Measurements from ENCODE around the gene NDUFS7. TPM values are rescaled to one million over a fixed set of nuclear protein-coding genes. Genes with fewer than 3 reads are reported as not detected.

The NDUFS7 gene
- total RNA-seq, 1 experiment from 2014 or later = 83.9 TPM

GRCh38 chr19:1355568-1356507 lies 27.9 kb upstream of the NDUFS7 start:
- H3K4me1 Mint-ChIP-seq = peaks cover 48 to 51% of the 10 kb centered on the region in 2 experiments
- Histone ChIP-seq H3K18ac (ENCODE audit: insufficient read length, low read depth, low read length) (no peak overlapping the region), H4K8ac (replicated peaks; ENCODE audit: insufficient read length, low read depth, low read length) (no peak overlapping the region), H3K23ac (ENCODE audit: insufficient read length, low read depth, low read length) (no peak overlapping the region), H2BK15ac (ENCODE audit: low read depth, low read length) (no peak overlapping the region), H3K27ac (ENCODE audit: insufficient read length, low read depth, low read length) (no peak overlapping the region), H2BK5ac (ENCODE audit: insufficient read length, low read length) (no peak overlapping the region), H2BK12ac (ENCODE audit: insufficient read length, low read depth, low read length) (no peak overlapping the region), H2BK120ac (ENCODE audit: low read depth, low read length, poor library complexity, severe bottlenecking) (no peak overlapping the region), H3K14ac (ENCODE audit: insufficient read depth, low read length) (no peak overlapping the region), H4K5ac (ENCODE audit: insufficient read length, low read depth, low read length) (no peak overlapping the region), H3K79me2 (ENCODE audit: insufficient read depth, low read length) (no peaks in the 10 kb centered on the region), H3K4ac (ENCODE audit: low read depth, low read length) (no peak overlapping the region), H3K56ac (ENCODE audit: insufficient read length, low read depth, low read length) (no peak overlapping the region), H3K4me2 (ENCODE audit: insufficient read depth, insufficient read length, low read length) (peak overlapping the region; percentile 67), H3K9me3 (ENCODE audit: control insufficient read depth, low read depth, low read length) (no peaks in the 10 kb centered on the region), H2AFZ (ENCODE audit: low read length) (no peak overlapping the region), H3K23me2 (ENCODE audit: insufficient read length, low read depth, low read length, poor library complexity, severe bottlenecking) (peaks cover 15% of the 10 kb centered on the region), H3K4me1 (ENCODE audit: insufficient read depth, low read length) (no peaks in the 10 kb centered on the region), H3K9ac (ENCODE audit: extremely low read depth, insufficient read length, low read length) (peak overlapping the region; percentile 44), H2BK20ac (ENCODE audit: low read depth, low read length, poor library complexity, severe bottlenecking) (no peak overlapping the region), H4K20me1 (ENCODE audit: control insufficient read depth, insufficient read depth, insufficient read length) (peaks cover 2% of the 10 kb centered on the region), H2AK5ac (ENCODE audit: insufficient read length, low read length) (no peak overlapping the region), H3K27me3 (ENCODE audit: insufficient read depth, low read length) (no peaks in the 10 kb centered on the region), H3T11ph (ENCODE audit: low read length) (no peak overlapping the region), H3K79me1 (ENCODE audit: insufficient read depth, low read depth, low read length, poor library complexity, severe bottlenecking) (no peaks in the 10 kb centered on the region), H4K91ac (ENCODE audit: insufficient read length, low read depth, low read length) (no peak overlapping the region)
- peak overlapping the region; percentile 74 to 90 for H3K4me3 Mint-ChIP-seq
- H3K36me3 Mint-ChIP-seq (ENCODE audit: insufficient read depth in 1 of 3, low read depth in 3 of 3) = peaks cover 8 to 46% (median 42%) of the 10 kb centered on the region in 3 experiments
- WGBS (ENCODE audit: extremely low coverage, insufficient read length, low lambda C conversion rate) = no CpG with 5 or more reads among the region's 32 CpGs
- DNase-seq = no peak
- peak overlapping the region in 1 of 3 experiments; percentile 45; a peak in 3 of 7 replicates for H3K27ac Mint-ChIP-seq
- H3K9me3 Mint-ChIP-seq = no peaks in the 10 kb centered on the region
- peaks cover 1% of the 10 kb centered on the region; the same call in 1 of the 2 replicates for H3K27me3 Mint-ChIP-seq (ENCODE audit: low read depth)
- TF ChIP-seq CTCF (conservative IDR thresholded peaks at IDR 0.05) = no peak
